Heart left ventricle (tissue), 16 donors: ENCODE measurements around the gene PRDM11. TPM values are rescaled to one million over a fixed set of nuclear protein-coding genes. Genes with fewer than 3 reads are reported as not detected.

Experiments used
- ATAC-seq, 4 donors: fragments of 200-7000 bp; cut with Tn5 transposase; one replicate each; pipeline ENCODE4 v1.9.1; 2020 to 2022; ENCODE audit warnings: moderate library complexity in 4 of 4, mild to moderate bottlenecking in 3 of 4, moderate number of reproducible peaks in 1 of 4
- DNase-seq, 5 donors: peaks; one replicate each; pipeline ENCODE4 v3.0.0-alpha.2; 2020
- H3K27ac ChIP-seq, 12 donors: fragments of 200-600 bp; sonication (generic) in 4 of 12; one replicate each; pipeline versions ENCODE4 v1.5.0 to v1.8.0; 2016 to 2022; ENCODE audit warnings: mild to moderate bottlenecking in 2 of 12
- H3K27me3 ChIP-seq, 9 donors: fragments of 200-600 bp; sonication (generic) in 2 of 9; one replicate each; pipeline versions ENCODE4 v1.5.1 to v1.8.0; 2016 to 2022; ENCODE audit warnings: mild to moderate bottlenecking in 3 of 9
- H3K36me3 ChIP-seq, 9 donors: fragments of 200-600 bp; sonication (generic) in 2 of 9; one replicate each; pipeline versions ENCODE4 v1.5.0 to v1.8.0; 2018 to 2022; ENCODE audit warnings: mild to moderate bottlenecking in 2 of 9
- H3K4me1 ChIP-seq, 12 donors: fragments of 200-600 bp; sonication (generic) in 4 of 12; one replicate each; pipeline versions ENCODE4 v1.5.0 to v1.8.0; 2016 to 2022; ENCODE audit warnings: mild to moderate bottlenecking in 3 of 12
- H3K4me3 ChIP-seq, 12 donors: fragments of 200-600 bp; sonication (generic) in 4 of 12; one replicate each; pipeline versions ENCODE4 v1.5.0 to v1.8.0; 2017 to 2022; ENCODE audit warnings: mild to moderate bottlenecking in 9 of 12, moderate library complexity in 4 of 12
- H3K9me3 ChIP-seq, 12 donors: fragments of 200-600 bp; sonication (generic) in 4 of 12; one replicate each; pipeline versions ENCODE4 v1.5.0 to v1.8.0; 2016 to 2022; ENCODE audit warnings: mild to moderate bottlenecking in 1 of 12
- CTCF ChIP-seq, 12 donors: fragments of 200-600 bp; sonication (generic) in 4 of 12; IDR thresholded peaks; one replicate each; pipeline versions ENCODE4 v1.5.0 to v1.8.0; 2018 to 2022; ENCODE audit warnings: antibody characterized with exemption in 12 of 12, mild to moderate bottlenecking in 5 of 12
- POLR2A ChIP-seq, 2 donors: fragments of 450-650 bp; IDR thresholded peaks; one replicate each; pipeline ENCODE4 v1.6.1; 2017; ENCODE audit warnings: antibody characterized with exemption in 2 of 2, mild to moderate bottlenecking in 2 of 2, moderate library complexity in 2 of 2
- WGBS, 4 donors: extraction: QIAGEN DNeasy Blood & Tissue Kit in 2 of 4; methylation state at CpG; one replicate each; pipeline versions ENCODE4 v1.1.5 to v1.1.7; 2013 to 2018; 5-methylcytosine and 5-hydroxymethylcytosine counted together
- intact Hi-C, 10 donors: fragments of 100-400 bp; cut with DNase I; formaldehyde crosslinking; loops; one replicate each; pipeline versions ENCODE4 v1.11.1 to v1.14.2; 2022
- polyA plus RNA-seq, 2 donors: library from polyadenylated mRNA; stranded (reverse); fragments of 200-250 nt; gene quantifications; one replicate each; pipeline ENCODE4 v1.2.3, GENCODE V29; 2013
- total RNA-seq, 9 donors: library from RNA; depleted of rRNA in 2 of 9; stranded (reverse); fragments of >200 nt in 2 of 9; fragmentation: NEBNext Ultra II Directional in 3 of 9; extraction: Animal tissue kit (Norgen Biotek cat#: 25700) in 3 of 9; gene quantifications; one replicate each; pipeline versions ENCODE4 v1.1.0 to v1.2.4, GENCODE V29; 2016 to 2023
- donor health status: ischemic (EF 13 %, LVEDD 7.1; RV severe dilation, severe dysfunction).
- donor health status: healthy with polysubstance abuse.
- donor health status: DM: no; HTN: yes; CAD: no.
- donor health status: DM: no; HTN: no; CAD: no.
- donor health status: ischemic (EF 25% LVEDD 6.9; RV normal size, moderate dysfunction).
- donor health status: ischemic (EF 25% LVEDD 5.7; RV mildly dilated, moderate dysfunction).
- donor health status: healthy.
- donor health status: DM: yes; HTN: yes; CAD: no.
- donor health status: ischemic (EF 35%, LVEDD 5.7; RV mildly dilated, moderate dysfunction).
- donor health status: nonischemic (EF 11% LVEDD 7.7; RV severe dilation, severe dysfunction).
- donor health status: DM: yes; HTN: yes; CAD: no.
- donor health status: PGD.
- donor health status: ischemic (EF 29% LVEDD 5.4; RV normal size, mild dysfunction).
- donor health status: nonischemic (EF 23%, LVEDD 6.1; RV moderate dilation, normal function).

PRDM11 gene
- total and polyA plus RNA-seq, 11 donors = 4.5 to 29.6 (median 18.2) TPM

DNA sequence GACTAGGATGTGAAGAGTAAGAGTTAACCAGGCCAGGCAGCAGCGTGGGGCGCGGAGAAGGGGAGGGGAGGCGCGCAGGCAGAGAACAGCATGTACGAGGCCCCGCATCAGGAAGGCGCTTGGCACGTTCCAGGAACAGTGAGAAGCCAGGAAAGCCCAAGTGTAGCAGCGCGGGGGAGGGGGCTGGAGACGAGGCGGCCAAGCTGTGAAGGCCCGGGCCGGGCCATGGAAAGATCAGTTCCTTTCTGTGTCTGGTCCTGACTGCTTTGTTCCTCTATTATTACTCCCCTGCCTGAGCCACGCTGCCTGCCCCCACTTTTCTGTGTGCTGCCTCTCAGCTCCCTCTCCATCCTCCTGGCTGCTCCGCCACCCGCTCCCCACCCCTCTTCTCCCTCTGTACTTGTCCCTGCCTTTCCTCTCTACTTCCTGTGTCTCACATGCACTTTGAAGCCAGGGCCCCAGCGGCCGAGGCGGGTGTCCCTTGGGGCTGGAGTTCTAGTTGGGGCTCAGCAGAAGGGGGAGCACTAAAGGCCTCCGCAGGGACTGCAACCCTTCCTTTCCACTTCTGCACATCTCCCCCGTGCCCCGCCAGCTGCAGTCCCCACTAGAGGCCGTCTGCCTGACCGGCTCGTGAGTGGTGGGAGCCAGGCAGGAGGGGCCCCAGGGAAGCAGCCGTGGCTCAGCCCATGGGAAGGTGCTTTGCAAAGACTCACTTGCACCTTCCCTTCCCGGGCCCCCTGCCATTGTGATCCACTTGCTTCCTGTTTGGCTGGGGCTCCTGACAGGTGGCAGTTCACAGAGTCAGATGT is 63.7 kb downstream of the PRDM11 start:
- WGBS, 4 donors = 3 to 8% (median 6%) methylated on average over 29 of the region's 29 CpGs
- peak; percentile 94 to 97 (median 96) for ATAC-seq
- intact Hi-C loops = loop anchor here in 5 of 10 donors (1.0 to 5.0 kb wide), 5 partner anchors 27 to 82 kb away; partner anchors contain the start of gene PRDM11 (in 4 of the 5)
- H3K4me1 ChIP-seq = peaks cover 14 to 75% (median 28%) of the 10 kb centered on the region in 12 donors
- H3K9me3 ChIP-seq = no peaks in the 10 kb centered on the region
- peak overlapping the region in 8 of 12 donors; percentile 5 to 40 (median 19) for H3K4me3 ChIP-seq
- DNase-seq = peak; percentile 79 to 96 (median 91)
- peak overlapping the region; percentile 64 to 94 (median 82) for H3K27ac ChIP-seq
- H3K27me3 ChIP-seq = no peaks in the 10 kb centered on the region
- peak in 1 of 2 donors; percentile 35 for TF ChIP-seq POLR2A (IDR thresholded peaks at IDR 0.05)
- peak in 3 of 12 donors; percentile 8 to 27 (median 21) for TF ChIP-seq CTCF (IDR thresholded peaks at IDR 0.05)
- peaks cover 0 to 21% (median 8%) of the 10 kb centered on the region in 9 donors for H3K36me3 ChIP-seq

- Histone ChIP-seq H3K27ac (peak overlapping the region; percentile 64 to 94 (median 82)), H3K27me3 (no peaks in the 10 kb centered on the region), H3K36me3 (peaks cover 0 to 20% (median 8%) of the 10 kb centered on the region in 9 donors), H3K4me1 (peaks cover 14 to 76% (median 32%) of the 10 kb centered on the region in 12 donors), H3K9me3 (no peaks in the 10 kb centered on the region), H3K4me3 (no peak overlapping the region)
- DNase-seq (peak in 1 of 5 donors; percentile 32), ATAC-seq (no peak)
- 75 to 82% (median 79%) methylated on average over 9 of the region's 9 CpGs for WGBS, 4 donors
- intact Hi-C loops = loop anchor here in 5 of 10 donors (1.0 to 5.0 kb wide), 4 partner anchors 30 to 81 kb away; partner anchors contain the start of gene PRDM11 (in 3 of the 5)
- no peak for TF ChIP-seq POLR2A (IDR thresholded peaks at IDR 0.05)
- no peak for TF ChIP-seq CTCF (IDR thresholded peaks at IDR 0.05)
These were observed 64.4 kb downstream of the PRDM11 start for GRCh38 chr11:45210846-45211245.

DNA sequence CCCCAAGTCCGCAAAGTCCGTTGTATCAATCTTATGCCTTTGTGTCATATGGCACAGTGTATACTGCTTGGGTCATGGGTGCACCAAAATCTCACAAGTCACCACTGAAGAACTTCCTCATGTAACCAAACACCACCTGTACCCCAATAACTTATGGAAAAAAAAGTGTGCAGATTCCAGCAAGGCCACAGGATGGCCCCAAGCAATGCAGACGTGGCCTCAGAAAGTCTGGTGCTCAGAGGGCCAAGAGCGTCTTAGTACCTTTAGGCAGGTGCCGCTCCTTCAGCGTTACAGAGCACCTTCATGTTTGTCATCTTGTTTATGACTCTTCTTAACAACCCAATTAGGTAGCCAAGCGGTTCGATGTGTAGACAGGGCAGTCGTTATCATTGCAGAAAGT is 65.3 kb downstream of the PRDM11 start:
- peaks cover 14 to 68% (median 32%) of the 10 kb centered on the region in 12 donors for H3K4me1 ChIP-seq
- DNase-seq = no peak
- 85 to 94% (median 91%) methylated on average over 9 of the region's 9 CpGs for WGBS, 4 donors
- intact Hi-C loops = loop anchor here in 4 of 10 donors (2.0 to 5.0 kb wide), 3 partner anchors 31 to 81 kb away; partner anchors contain the start of gene PRDM11 (in 2 of the 4)
- H3K36me3 ChIP-seq = peaks cover 0 to 20% (median 8%) of the 10 kb centered on the region in 9 donors
- no peaks in the 10 kb centered on the region for H3K9me3 ChIP-seq
- TF ChIP-seq POLR2A (IDR thresholded peaks at IDR 0.05) (no peak), CTCF (IDR thresholded peaks at IDR 0.05) (no peak)
- no peak overlapping the region for H3K4me3 ChIP-seq
- peak overlapping the region in 1 of 12 donors; percentile 93 for H3K27ac ChIP-seq
- no peak for ATAC-seq
- H3K27me3 ChIP-seq = no peaks in the 10 kb centered on the region
